ENCODE data around the gene NRCAM. TPM values are rescaled to one million over a fixed set of nuclear protein-coding genes. Genes with fewer than 3 reads are reported as not detected.

The NRCAM gene
- total RNA-seq, 1 donor from 2014 or later: 0.53 TPM

GRCh38 chr7:108128514-108128913 is 327.7 kb downstream of the NRCAM start:
- Histone ChIP-seq H3K27ac (no peak overlapping the region), H3K27me3 (no peaks in the 10 kb centered on the region), H3K4me1 (no peaks in the 10 kb centered on the region), H3K9me3 (no peaks in the 10 kb centered on the region), H3K36me3 (no peaks in the 10 kb centered on the region), H3K4me3 (no peak overlapping the region)
- TF ChIP-seq, protein P1, sequence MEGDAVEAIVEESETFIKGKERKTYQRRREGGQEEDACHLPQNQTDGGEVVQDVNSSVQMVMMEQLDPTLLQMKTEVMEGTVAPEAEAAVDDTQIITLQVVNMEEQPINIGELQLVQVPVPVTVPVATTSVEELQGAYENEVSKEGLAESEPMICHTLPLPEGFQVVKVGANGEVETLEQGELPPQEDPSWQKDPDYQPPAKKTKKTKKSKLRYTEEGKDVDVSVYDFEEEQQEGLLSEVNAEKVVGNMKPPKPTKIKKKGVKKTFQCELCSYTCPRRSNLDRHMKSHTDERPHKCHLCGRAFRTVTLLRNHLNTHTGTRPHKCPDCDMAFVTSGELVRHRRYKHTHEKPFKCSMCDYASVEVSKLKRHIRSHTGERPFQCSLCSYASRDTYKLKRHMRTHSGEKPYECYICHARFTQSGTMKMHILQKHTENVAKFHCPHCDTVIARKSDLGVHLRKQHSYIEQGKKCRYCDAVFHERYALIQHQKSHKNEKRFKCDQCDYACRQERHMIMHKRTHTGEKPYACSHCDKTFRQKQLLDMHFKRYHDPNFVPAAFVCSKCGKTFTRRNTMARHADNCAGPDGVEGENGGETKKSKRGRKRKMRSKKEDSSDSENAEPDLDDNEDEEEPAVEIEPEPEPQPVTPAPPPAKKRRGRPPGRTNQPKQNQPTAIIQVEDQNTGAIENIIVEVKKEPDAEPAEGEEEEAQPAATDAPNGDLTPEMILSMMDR (IDR thresholded peaks at IDR 0.05): no peak
- no peak for DNase-seq (ENCODE audit: low spot score in 2 of 2)
- intact Hi-C loops (cut with DNase I): no loop called here

- Histone ChIP-seq H3K9me3 (no peaks in the 10 kb centered on the region), H3K4me1 (no peaks in the 10 kb centered on the region), H3K4me3 (no peak overlapping the region), H3K27ac (no peak overlapping the region), H3K27me3 (no peaks in the 10 kb centered on the region), H3K36me3 (no peaks in the 10 kb centered on the region)
- TF ChIP-seq, protein P1 (IDR thresholded peaks at IDR 0.05): no peak
- intact Hi-C loops (cut with DNase I): no loop called here
- no peak for DNase-seq (ENCODE audit: low spot score in 2 of 2)
Observed at GRCh38 chr7:108127461-108127860, 328.8 kb downstream of the NRCAM start.

- H3K27me3 ChIP-seq: no peaks in the 10 kb centered on the region
- no peaks in the 10 kb centered on the region for H3K4me1 ChIP-seq
- TF ChIP-seq, protein P1 (IDR thresholded peaks at IDR 0.05): no peak
- H3K9me3 ChIP-seq: no peaks in the 10 kb centered on the region
- H3K36me3 ChIP-seq: no peaks in the 10 kb centered on the region
- intact Hi-C loops (cut with DNase I): no loop called here
- H3K27ac ChIP-seq: no peak overlapping the region
- H3K4me3 ChIP-seq: no peak overlapping the region
- DNase-seq (ENCODE audit: low spot score in 2 of 2): no peak
Observed at GRCh38 chr7:108124820-108125219, 331.4 kb downstream of the NRCAM start.

GRCh38 chr7:108122181-108122580 is 334.1 kb downstream of the NRCAM start:
- Histone ChIP-seq H3K4me1 (no peaks in the 10 kb centered on the region), H3K36me3 (no peaks in the 10 kb centered on the region), H3K4me3 (no peak overlapping the region), H3K27me3 (no peaks in the 10 kb centered on the region), H3K27ac (no peak overlapping the region), H3K9me3 (no peaks in the 10 kb centered on the region)
- DNase-seq (ENCODE audit: low spot score in 2 of 2): no peak
- intact Hi-C loops (cut with DNase I): no loop called here
- TF ChIP-seq, protein P1 (IDR thresholded peaks at IDR 0.05): no peak

DNA sequence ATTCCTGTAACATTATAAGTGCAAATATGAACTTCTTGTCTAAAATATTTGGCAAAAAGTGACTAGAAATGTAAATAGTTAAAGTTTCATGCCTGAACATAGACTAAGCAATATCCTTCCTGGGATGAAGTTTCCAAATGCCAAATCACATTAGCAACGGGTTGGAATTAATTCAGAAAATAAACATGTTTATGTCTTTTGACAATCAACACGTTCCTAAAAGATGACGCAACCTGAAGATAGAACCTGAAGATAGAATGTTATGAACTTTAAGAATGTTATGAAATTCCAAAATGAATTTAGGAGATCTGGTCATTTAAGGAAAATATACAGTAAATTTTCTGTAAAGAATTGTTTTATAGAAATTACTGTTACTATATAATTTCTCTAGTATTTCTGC is 335.3 kb downstream of the NRCAM start:
- DNase-seq (ENCODE audit: low spot score in 2 of 2): no peak
- Histone ChIP-seq H3K4me1 (no peaks in the 10 kb centered on the region), H3K27ac (no peak overlapping the region), H3K9me3 (no peaks in the 10 kb centered on the region), H3K36me3 (no peaks in the 10 kb centered on the region), H3K27me3 (no peaks in the 10 kb centered on the region), H3K4me3 (no peak overlapping the region)
- intact Hi-C loops (cut with DNase I): no loop called here
- TF ChIP-seq, protein P1 (IDR thresholded peaks at IDR 0.05): no peak

DNA sequence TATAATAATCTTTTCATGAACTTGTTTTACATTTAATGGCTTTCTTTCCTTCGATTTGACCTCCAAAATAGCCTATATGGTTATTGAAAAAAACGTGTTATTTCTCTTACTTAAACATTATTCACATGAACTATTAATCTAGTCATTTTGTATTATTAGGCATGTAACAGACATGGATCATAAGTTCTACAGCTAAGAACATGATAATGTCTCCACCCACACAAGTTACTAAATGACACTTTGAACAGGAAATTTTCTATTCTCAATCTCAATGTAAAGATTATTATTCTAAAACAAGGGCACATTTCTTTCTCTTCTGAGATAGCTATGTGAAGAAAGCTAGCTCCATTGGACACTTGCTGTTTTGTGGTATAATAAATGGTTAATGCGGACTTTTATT is 336.0 kb downstream of the NRCAM start:
- H3K4me1 ChIP-seq: no peaks in the 10 kb centered on the region
- H3K36me3 ChIP-seq: no peaks in the 10 kb centered on the region
- no peaks in the 10 kb centered on the region for H3K27me3 ChIP-seq
- TF ChIP-seq, protein P1 (IDR thresholded peaks at IDR 0.05): no peak
- DNase-seq (ENCODE audit: low spot score in 2 of 2): no peak
- H3K27ac ChIP-seq: no peak overlapping the region
- no peaks in the 10 kb centered on the region for H3K9me3 ChIP-seq
- no peak overlapping the region for H3K4me3 ChIP-seq
- intact Hi-C loops (cut with DNase I): no loop called here

All from ascending aorta (tissue), 2 donors.